GM19455 (cell line): ENCODE measurements around the gene RABEP1.
A peak's percentile ranks its signal among the peaks of the same experiment; 100 is the strongest.
"Not testable (repeated sequence)": the region's sequence is repeated elsewhere in the genome, so short reads cannot be mapped to it uniquely, and the experiment has no call there.

ENCODE experiments used
- ATAC-seq: cut with Tn5 transposase; IDR thresholded peaks from one replicate; pipeline ENCODE4 v1.9.1; 2021; ENCODE audit not compliant: unreplicated experiment

RABEP1 gene

GRCh38 chr17:5281814-5282641 lies at the start of gene RABEP1:
RABEP1 (plus strand) TSS chr17:5282284; CDS start chr17:5282487, 203 bp downstream.
- peak; percentile 63 for ATAC-seq

- ATAC-seq: not testable (repeated sequence)
Observed at GRCh38 chr17:5233492-5233891, 48.6 kb upstream of the RABEP1 start.

GRCh38 chr17:5234645-5235576 lies 47.2 kb upstream of the RABEP1 start, which contains the start of gene SCIMP:
SCIMP (minus strand) TSS chr17:5234860; CDS start chr17:5234755, 105 bp downstream.
- ATAC-seq: no peak

GRCh38 chr17:5236938-5237540 lies 45.0 kb upstream of the RABEP1 start:
- ATAC-seq: no peak

GRCh38 chr17:5237541-5238016 lies 44.5 kb upstream of the RABEP1 start:
- no peak for ATAC-seq

- ATAC-seq: no peak
Observed at GRCh38 chr17:5238333-5238732, 43.8 kb upstream of the RABEP1 start.

GRCh38 chr17:5239769-5240168 lies 42.3 kb upstream of the RABEP1 start:
- ATAC-seq: not testable (repeated sequence)

- ATAC-seq: no peak
Observed at GRCh38 chr17:5241861-5242671, 40.0 kb upstream of the RABEP1 start.

GRCh38 chr17:5247621-5248020 lies 34.5 kb upstream of the RABEP1 start:
- no peak for ATAC-seq

GRCh38 chr17:5248821-5249479 lies 33.1 kb upstream of the RABEP1 start:
- no peak for ATAC-seq

GRCh38 chr17:5249615-5250014 lies 32.5 kb upstream of the RABEP1 start:
- no peak for ATAC-seq

- ATAC-seq: no peak
Observed at GRCh38 chr17:5254414-5254813, 27.7 kb upstream of the RABEP1 start.

GRCh38 chr17:5254903-5255521 lies 27.1 kb upstream of the RABEP1 start:
- ATAC-seq: no peak

GRCh38 chr17:5257124-5257523 lies 25.0 kb upstream of the RABEP1 start:
- ATAC-seq: no peak

- ATAC-seq: no peak
Observed at GRCh38 chr17:5260542-5260941, 21.5 kb upstream of the RABEP1 start.

- no peak for ATAC-seq
Observed at GRCh38 chr17:5262416-5262991, 19.6 kb upstream of the RABEP1 start.

GRCh38 chr17:5263441-5263840 lies 18.6 kb upstream of the RABEP1 start:
- no peak for ATAC-seq

- ATAC-seq: no peak
Observed at GRCh38 chr17:5264893-5265292, 17.2 kb upstream of the RABEP1 start.
